ENCODE results near the gene TNNT3.

DNA sequence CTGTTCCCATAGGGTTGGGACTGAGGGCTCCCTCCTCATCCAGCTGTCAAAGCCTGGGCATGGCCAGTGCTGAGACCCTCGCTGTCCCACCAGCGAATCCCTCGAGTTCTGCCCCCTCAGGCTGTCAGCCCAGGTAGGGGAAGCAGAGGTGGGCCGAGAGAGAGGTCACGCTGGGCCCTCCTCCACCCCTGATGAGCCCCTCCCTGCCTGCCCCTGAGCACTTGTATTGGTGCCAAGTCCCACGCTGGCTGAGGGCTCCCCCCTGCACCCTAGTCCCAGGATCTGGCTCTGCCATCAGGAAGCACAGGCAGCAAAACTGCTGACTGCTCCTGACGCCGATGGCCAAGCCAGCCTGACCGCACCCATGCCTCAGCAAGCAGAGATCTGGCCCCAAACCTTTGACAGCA is 31.2 kb upstream of the TNNT3 start:
- TF ChIP-seq SIN3A (IDR thresholded peaks at IDR 0.05; ENCODE audit: low read depth) (no peak), EZH2 (IDR thresholded peaks at IDR 0.05) (no peak), RAD21 (IDR thresholded peaks at IDR 0.05; ENCODE audit: low read depth) (no peak), ZFX (IDR thresholded peaks at IDR 0.05) (no peak), ZBTB33 (IDR thresholded peaks at IDR 0.05; ENCODE audit: extremely low read depth, insufficient replicate concordance, low read length) (no peak), EGR1 (IDR thresholded peaks at IDR 0.05; ENCODE audit: low read depth) (no peak), ZNF274 (IDR thresholded peaks at IDR 0.05; ENCODE audit: low read depth, low read length) (no peak)
- TF ChIP-seq, protein P1, sequence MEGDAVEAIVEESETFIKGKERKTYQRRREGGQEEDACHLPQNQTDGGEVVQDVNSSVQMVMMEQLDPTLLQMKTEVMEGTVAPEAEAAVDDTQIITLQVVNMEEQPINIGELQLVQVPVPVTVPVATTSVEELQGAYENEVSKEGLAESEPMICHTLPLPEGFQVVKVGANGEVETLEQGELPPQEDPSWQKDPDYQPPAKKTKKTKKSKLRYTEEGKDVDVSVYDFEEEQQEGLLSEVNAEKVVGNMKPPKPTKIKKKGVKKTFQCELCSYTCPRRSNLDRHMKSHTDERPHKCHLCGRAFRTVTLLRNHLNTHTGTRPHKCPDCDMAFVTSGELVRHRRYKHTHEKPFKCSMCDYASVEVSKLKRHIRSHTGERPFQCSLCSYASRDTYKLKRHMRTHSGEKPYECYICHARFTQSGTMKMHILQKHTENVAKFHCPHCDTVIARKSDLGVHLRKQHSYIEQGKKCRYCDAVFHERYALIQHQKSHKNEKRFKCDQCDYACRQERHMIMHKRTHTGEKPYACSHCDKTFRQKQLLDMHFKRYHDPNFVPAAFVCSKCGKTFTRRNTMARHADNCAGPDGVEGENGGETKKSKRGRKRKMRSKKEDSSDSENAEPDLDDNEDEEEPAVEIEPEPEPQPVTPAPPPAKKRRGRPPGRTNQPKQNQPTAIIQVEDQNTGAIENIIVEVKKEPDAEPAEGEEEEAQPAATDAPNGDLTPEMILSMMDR (IDR thresholded peaks at IDR 0.05 in 2 of 3, conservative IDR thresholded peaks at IDR 0.05 in 1 of 3; ENCODE audit: borderline replicate concordance in 1 of 3, insufficient read depth in 1 of 3, low read depth in 2 of 3, low read length in 2 of 3): no peak
- TF ChIP-seq, protein P2, sequence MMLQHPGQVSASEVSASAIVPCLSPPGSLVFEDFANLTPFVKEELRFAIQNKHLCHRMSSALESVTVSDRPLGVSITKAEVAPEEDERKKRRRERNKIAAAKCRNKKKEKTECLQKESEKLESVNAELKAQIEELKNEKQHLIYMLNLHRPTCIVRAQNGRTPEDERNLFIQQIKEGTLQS (IDR thresholded peaks at IDR 0.05): no peak
- TF ChIP-seq, protein P3, sequence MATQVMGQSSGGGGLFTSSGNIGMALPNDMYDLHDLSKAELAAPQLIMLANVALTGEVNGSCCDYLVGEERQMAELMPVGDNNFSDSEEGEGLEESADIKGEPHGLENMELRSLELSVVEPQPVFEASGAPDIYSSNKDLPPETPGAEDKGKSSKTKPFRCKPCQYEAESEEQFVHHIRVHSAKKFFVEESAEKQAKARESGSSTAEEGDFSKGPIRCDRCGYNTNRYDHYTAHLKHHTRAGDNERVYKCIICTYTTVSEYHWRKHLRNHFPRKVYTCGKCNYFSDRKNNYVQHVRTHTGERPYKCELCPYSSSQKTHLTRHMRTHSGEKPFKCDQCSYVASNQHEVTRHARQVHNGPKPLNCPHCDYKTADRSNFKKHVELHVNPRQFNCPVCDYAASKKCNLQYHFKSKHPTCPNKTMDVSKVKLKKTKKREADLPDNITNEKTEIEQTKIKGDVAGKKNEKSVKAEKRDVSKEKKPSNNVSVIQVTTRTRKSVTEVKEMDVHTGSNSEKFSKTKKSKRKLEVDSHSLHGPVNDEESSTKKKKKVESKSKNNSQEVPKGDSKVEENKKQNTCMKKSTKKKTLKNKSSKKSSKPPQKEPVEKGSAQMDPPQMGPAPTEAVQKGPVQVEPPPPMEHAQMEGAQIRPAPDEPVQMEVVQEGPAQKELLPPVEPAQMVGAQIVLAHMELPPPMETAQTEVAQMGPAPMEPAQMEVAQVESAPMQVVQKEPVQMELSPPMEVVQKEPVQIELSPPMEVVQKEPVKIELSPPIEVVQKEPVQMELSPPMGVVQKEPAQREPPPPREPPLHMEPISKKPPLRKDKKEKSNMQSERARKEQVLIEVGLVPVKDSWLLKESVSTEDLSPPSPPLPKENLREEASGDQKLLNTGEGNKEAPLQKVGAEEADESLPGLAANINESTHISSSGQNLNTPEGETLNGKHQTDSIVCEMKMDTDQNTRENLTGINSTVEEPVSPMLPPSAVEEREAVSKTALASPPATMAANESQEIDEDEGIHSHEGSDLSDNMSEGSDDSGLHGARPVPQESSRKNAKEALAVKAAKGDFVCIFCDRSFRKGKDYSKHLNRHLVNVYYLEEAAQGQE (IDR thresholded peaks at IDR 0.05; ENCODE audit: low read depth): no peak
